BLaER1 (cell line): ENCODE results near the gene ZBTB8OS.
A peak's percentile ranks its signal among the peaks of the same experiment; 100 is the strongest.
"Not testable (repeated sequence)": the region's sequence is repeated elsewhere in the genome, so short reads cannot be mapped to it uniquely, and the experiment has no call there.

ENCODE experiments used
- H3K27ac ChIP-seq: shearing (Covaris generic); formaldehyde crosslinking; 2 replicates; pipeline ENCODE4 v1.8.1; 2022
- H3K27me3 ChIP-seq: shearing (Covaris generic); formaldehyde crosslinking; 2 replicates; pipeline ENCODE4 v1.8.1; 2022
- H3K36me3 ChIP-seq: shearing (Covaris generic); formaldehyde crosslinking; 2 replicates; pipeline ENCODE4 v1.8.1; 2022
- H3K4me1 ChIP-seq: shearing (Covaris generic); formaldehyde crosslinking; 2 replicates; pipeline ENCODE4 v1.8.1; 2022
- H3K4me2 ChIP-seq: shearing (Covaris generic); formaldehyde crosslinking; 2 replicates; pipeline ENCODE4 v1.8.1; 2022
- H3K4me3 ChIP-seq: shearing (Covaris generic); formaldehyde crosslinking; 2 replicates; pipeline ENCODE4 v1.8.1; 2022
- H3K9ac ChIP-seq: shearing (Covaris generic); formaldehyde crosslinking; 2 replicates; pipeline ENCODE4 v1.8.1; 2022
- H3K9me3 ChIP-seq: shearing (Covaris generic); formaldehyde crosslinking; 2 replicates; pipeline ENCODE4 v1.8.1; 2022
- H4K20me1 ChIP-seq: shearing (Covaris generic); formaldehyde crosslinking; 2 replicates; pipeline ENCODE4 v1.8.1; 2022
- Cebpa-rat ChIP-seq: shearing (Covaris generic); IDR thresholded peaks from 2 replicates; pipeline ENCODE4 v1.8.1; 2022

The ZBTB8OS gene

DNA sequence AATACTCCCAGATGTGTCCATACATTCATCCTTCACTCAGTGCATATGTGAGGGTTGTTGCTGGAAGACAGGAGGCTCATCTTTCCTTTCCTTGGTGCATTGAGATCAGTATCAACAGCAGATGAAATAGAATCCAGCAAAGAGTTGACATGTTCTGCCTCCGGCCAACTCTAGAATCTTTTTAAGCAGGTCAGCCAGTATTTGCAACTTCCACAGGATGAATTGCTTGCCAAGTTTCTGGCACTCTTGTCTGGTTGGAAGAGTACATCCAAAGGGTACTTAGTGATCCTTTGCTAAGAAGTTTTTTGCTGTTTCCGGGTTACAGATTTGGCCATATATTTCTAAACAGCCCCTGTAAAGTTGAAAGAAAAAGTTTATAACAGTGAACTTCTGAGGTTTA, 31.2 kb upstream of the ZBTB8OS start:
- Histone ChIP-seq H3K36me3 (peaks cover 97% of the 10 kb centered on the region), H3K27ac (no peak overlapping the region)

DNA sequence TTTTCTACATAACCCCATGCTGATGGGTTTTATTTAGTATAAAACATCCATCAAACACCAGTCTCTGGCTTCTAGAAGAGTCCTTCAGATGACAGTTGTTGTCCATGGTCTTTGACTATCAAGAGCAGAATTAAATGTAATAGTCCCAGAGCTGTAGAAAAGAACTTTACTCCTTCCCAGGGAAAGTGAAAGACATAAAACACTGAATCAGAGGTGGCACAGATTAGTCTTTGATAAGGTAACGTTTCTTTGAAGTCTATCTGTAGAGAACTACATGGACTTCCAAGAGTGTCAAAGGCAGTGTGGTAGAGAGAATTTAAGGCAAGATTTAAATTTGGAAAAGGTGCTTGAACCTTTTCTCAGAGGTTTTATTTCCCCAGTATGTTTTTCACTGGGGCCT, 30.3 kb upstream of the ZBTB8OS start:
- no peaks in the 10 kb centered on the region for H3K4me1 ChIP-seq
- peaks cover 97% of the 10 kb centered on the region for H3K36me3 ChIP-seq
- H4K20me1 ChIP-seq: peaks cover 49% of the 10 kb centered on the region
- no peak overlapping the region for H3K4me3 ChIP-seq
- TF ChIP-seq Cebpa-rat: no peak
- H3K4me2 ChIP-seq: no peak overlapping the region
- no peaks in the 10 kb centered on the region for H3K9me3 ChIP-seq
- no peak overlapping the region for H3K9ac ChIP-seq
- no peaks in the 10 kb centered on the region for H3K27me3 ChIP-seq
- no peak overlapping the region for H3K27ac ChIP-seq

More for the DNA sequence above, 31.2 kb upstream of the ZBTB8OS start:
- H3K4me2 ChIP-seq: no peak overlapping the region
- peaks cover 44% of the 10 kb centered on the region for H4K20me1 ChIP-seq
- no peaks in the 10 kb centered on the region for H3K9me3 ChIP-seq
- TF ChIP-seq Cebpa-rat: no peak
- no peak overlapping the region for H3K4me3 ChIP-seq
- H3K27me3 ChIP-seq: no peaks in the 10 kb centered on the region
- no peaks in the 10 kb centered on the region for H3K4me1 ChIP-seq
- no peak overlapping the region for H3K9ac ChIP-seq

DNA sequence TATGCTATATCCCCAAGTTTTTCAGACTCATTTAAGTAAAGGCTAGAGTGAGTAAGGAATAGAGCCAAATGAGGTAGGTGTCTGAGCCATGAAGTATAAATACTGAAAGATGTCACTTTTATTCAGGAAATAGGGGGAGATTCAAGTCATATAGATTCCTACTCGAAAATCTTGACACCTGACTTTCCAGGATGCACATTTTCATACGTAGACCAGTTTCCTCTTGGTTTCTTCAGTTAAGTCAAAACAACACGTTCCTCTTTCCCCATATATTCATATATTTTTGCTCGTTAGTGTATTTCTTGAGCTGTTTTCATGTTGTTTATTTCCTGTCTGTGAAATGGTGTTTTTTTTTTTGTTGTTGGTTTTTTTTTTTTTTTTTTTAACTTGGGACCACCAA, 29.6 kb upstream of the ZBTB8OS start:
- H3K9ac ChIP-seq, H3K4me2 ChIP-seq, H3K27ac ChIP-seq, H3K27me3 ChIP-seq, H3K9me3 ChIP-seq, H3K4me3 ChIP-seq, H3K4me1 ChIP-seq: not testable (repeated sequence)
- H4K20me1 ChIP-seq: peaks cover 52% of the 10 kb centered on the region
- peaks cover 97% of the 10 kb centered on the region for H3K36me3 ChIP-seq

DNA sequence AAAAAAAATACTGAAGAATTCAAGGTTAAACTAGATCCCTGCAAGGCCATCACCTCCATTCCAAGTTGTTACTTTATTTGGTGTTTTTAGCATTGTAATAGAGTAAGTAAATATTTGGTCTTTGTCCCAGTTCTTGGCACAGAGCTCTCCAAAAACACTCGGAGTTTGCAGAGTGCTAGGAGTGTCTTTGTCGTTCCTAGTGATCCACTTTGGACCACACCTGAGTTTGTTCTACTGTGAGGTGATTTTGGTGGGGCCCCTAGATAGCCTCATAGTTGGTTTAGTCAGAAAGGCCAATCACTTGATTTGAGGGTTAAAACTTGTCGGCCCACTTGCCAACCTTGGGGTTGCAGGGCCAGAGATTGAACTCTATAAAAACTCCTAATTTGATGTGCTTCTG, 26.6 kb upstream of the ZBTB8OS start:
- Histone ChIP-seq H3K4me2 (no peak overlapping the region), H3K27ac (no peak overlapping the region), H3K4me3 (no peak overlapping the region), H3K36me3 (peaks cover 97% of the 10 kb centered on the region), H4K20me1 (peaks cover 72% of the 10 kb centered on the region), H3K9me3 (no peaks in the 10 kb centered on the region), H3K27me3 (no peaks in the 10 kb centered on the region), H3K4me1 (no peaks in the 10 kb centered on the region), H3K9ac (no peak overlapping the region)
- TF ChIP-seq Cebpa-rat: no peak

DNA sequence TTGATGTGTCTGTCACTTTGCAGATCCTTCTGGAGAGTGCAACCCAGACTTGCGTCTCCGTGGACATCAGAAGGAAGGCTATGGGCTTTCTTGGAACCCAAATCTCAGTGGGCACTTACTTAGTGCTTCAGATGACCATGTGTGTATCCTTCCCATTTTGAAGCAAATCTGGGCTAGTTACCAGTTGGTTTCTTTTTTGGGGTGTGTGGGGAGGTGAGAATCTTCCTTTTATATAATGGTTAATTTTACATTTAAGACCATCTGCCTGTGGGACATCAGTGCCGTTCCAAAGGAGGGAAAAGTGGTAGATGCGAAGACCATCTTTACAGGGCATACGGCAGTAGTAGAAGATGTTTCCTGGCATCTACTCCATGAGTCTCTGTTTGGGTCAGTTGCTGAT, 18.4 kb upstream of the ZBTB8OS start:
- not testable (repeated sequence) for H3K4me2 ChIP-seq, H3K9me3 ChIP-seq, H3K27me3 ChIP-seq, H3K27ac ChIP-seq, H3K4me1 ChIP-seq, H3K9ac ChIP-seq, H3K4me3 ChIP-seq
- H4K20me1 ChIP-seq: peaks cover 96% of the 10 kb centered on the region
- peaks cover 100% of the 10 kb centered on the region for H3K36me3 ChIP-seq

DNA sequence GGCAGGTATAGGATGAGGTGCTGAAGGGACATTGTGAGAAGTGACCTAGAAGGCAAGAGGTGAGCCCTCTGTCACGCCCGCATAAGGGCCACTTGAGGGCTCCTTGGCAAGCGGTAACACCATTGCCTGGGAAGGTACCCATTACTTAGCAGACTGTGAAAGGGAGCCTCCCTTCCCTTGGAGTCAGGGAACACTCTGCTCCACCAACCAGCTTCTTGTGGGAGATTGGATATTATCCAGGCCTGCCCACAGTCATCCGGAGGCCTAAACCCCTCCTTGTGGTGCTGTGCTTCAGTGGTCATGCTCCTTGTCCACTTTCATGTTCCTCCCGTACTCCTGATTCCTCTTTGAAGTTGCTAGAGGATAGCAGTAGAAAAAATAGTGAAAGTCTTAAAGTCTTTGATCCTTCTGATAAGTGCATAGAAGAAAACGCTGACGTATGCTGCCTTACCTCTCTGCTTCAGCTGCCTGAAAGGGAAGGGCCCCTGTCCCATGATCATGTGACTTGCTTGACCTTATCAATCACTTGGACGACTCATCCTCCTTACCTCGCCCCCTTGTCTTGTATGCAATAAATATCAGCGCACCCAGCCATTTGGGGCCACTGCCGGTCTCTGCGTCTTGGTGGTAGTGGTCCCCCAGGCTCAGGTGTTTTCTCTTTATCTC, 16.7 kb upstream of the ZBTB8OS start:
- Histone ChIP-seq H3K27me3 (no peaks in the 10 kb centered on the region), H3K4me2 (no peak overlapping the region), H3K36me3 (peaks cover 100% of the 10 kb centered on the region), H3K4me1 (no peaks in the 10 kb centered on the region), H3K9me3 (no peaks in the 10 kb centered on the region), H3K9ac (no peak overlapping the region), H4K20me1 (peaks cover 96% of the 10 kb centered on the region), H3K4me3 (no peak overlapping the region), H3K27ac (no peak overlapping the region)
- no peak for TF ChIP-seq Cebpa-rat

DNA sequence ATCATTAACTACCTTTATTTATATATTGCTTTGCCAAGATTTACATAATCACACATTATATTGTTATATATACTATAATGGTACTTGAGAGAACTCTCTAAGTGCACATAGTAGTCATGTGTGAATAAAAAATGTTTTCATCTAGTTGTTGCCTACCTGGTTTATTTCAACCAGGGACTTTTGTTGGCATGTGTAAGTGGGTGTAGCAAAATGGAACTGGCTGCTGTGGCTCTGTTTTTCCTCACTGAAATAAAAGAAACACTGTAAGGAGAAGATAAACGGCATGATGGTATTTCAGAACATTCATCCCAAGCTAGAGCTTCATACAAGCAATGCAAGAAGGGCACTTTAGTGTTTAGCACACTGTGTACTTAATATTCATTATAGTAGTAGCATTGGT, 15.6 kb upstream of the ZBTB8OS start:
- peaks cover 96% of the 10 kb centered on the region for H4K20me1 ChIP-seq
- no peaks in the 10 kb centered on the region for H3K4me1 ChIP-seq
- H3K4me3 ChIP-seq: no peak overlapping the region
- peaks cover 100% of the 10 kb centered on the region for H3K36me3 ChIP-seq
- no peak overlapping the region for H3K27ac ChIP-seq
- TF ChIP-seq Cebpa-rat: no peak
- no peaks in the 10 kb centered on the region for H3K9me3 ChIP-seq
- H3K9ac ChIP-seq: no peak overlapping the region
- H3K27me3 ChIP-seq: no peaks in the 10 kb centered on the region
- H3K4me2 ChIP-seq: no peak overlapping the region

DNA sequence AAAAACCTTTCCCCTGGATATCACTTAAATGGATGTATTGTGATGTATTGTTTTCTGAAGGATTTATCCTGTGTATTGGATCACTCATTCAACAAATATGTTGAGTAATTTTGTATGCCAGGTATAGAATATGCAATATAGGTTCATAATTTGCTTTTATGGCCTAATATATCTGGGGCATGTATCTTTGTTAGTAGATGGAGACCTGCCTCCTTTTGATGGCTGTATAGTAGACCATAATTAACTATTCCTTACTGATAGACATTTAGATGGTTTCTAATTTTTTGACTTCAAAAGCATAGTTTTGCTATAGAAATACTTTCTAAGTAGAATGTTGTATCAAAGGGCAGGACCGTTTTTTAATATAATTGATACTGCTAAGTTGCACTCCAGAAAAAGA, 9.2 kb upstream of the ZBTB8OS start:
- Histone ChIP-seq H4K20me1 (peaks cover 96% of the 10 kb centered on the region), H3K9me3 (no peaks in the 10 kb centered on the region), H3K27ac (no peak overlapping the region), H3K9ac (no peak overlapping the region), H3K36me3 (peaks cover 97% of the 10 kb centered on the region), H3K4me3 (no peak overlapping the region), H3K4me2 (no peak overlapping the region), H3K4me1 (peaks cover 24% of the 10 kb centered on the region), H3K27me3 (no peaks in the 10 kb centered on the region)
- no peak for TF ChIP-seq Cebpa-rat

DNA sequence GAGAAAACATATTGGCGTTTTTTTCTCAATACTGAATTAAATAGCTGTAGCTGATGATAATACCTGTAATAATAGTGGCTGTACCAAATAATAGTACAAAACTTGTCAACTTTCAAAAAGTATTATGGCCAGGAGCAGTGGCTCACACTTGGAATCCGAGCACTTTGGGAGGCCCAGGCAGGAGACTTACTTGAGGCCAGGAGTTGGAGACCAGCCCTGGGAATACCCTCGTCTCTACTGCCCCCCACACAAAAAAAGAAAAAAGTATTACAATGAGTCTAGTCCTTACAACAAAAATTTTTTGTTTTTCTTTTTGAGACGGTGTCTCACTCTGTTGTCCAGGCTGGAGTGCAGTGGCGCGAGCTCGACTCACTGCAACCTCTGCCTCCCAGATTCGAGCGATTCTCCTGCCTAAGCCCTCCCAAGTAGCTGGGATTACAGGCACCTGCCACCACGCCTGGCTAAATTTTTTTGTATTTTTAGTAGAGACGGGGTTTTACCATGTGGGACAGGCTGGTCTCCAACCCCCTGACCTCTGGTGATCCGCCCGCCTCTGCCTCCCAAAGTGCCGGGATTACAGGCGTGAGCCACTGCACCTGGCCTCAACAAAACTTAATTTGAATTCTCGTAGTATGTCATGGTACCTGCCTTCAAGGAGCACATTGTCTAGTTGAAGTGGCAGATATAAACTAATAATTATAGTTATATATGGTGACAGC, 2.1 kb upstream of the ZBTB8OS start:
- Histone ChIP-seq H3K9me3 (no peaks in the 10 kb centered on the region), H3K4me2 (peak overlapping the region; percentile 93), H4K20me1 (peaks cover 53% of the 10 kb centered on the region), H3K36me3 (peaks cover 52% of the 10 kb centered on the region), H3K4me3 (peak overlapping the region; percentile 83), H3K9ac (peak overlapping the region; percentile 99), H3K27ac (peak overlapping the region; percentile 99), H3K27me3 (no peaks in the 10 kb centered on the region), H3K4me1 (peaks cover 70% of the 10 kb centered on the region)
- TF ChIP-seq Cebpa-rat: no peak

DNA sequence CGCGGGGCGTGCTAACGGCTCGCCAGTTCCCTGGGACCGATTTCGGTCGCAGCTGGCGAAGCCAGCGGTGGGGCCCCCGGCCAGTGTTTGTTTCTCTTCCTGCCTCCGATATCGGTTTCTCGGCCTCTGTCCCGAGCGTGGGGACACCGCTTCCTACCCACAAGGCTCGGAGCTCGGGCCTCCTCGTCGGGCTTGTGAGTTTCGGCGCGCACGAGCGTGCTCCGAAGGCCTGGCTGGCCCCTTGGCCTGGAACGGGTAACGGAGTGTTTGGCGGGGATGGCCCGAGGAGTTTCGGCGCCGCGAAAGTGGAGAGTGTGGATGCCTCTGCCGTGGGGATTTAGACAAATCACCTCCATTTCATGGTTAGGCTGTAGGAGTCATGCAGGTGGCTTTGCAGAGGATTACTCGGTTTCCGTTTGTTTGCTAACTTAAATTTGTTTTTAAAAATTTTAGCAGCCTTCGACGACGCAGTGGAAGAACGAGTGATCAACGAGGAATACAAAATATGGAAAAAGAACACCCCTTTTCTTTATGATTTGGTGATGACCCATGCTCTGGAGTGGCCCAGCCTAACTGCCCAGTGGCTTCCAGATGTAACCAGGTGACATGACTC, 1.2 kb upstream of the ZBTB8OS start:
- peaks cover 66% of the 10 kb centered on the region for H3K4me1 ChIP-seq
- peaks cover 47% of the 10 kb centered on the region for H3K36me3 ChIP-seq
- H3K27ac ChIP-seq: peak overlapping the region; percentile 99
- no peaks in the 10 kb centered on the region for H3K9me3 ChIP-seq
- peak overlapping the region; percentile 93 for H3K4me2 ChIP-seq
- TF ChIP-seq Cebpa-rat: no peak
- no peaks in the 10 kb centered on the region for H3K27me3 ChIP-seq
- peak overlapping the region; percentile 83 for H3K4me3 ChIP-seq
- peak overlapping the region; percentile 99 for H3K9ac ChIP-seq
- peaks cover 44% of the 10 kb centered on the region for H4K20me1 ChIP-seq
